Coronary artery (tissue), 2 donors: Measurements from ENCODE around the gene C10orf88.

Experiments used
- DNase-seq: peaks from one replicate; pipeline ENCODE4 v3.0.0-alpha.2; 2017; ENCODE audit warnings: low spot score
- H3K27ac ChIP-seq, 2 donors: fragments of 200-600 bp; sonication (generic); one replicate each; pipeline ENCODE4 v1.5.1; 2016 to 2019
- H3K4me3 ChIP-seq: fragments of 200-600 bp; sonication (generic); 2 replicates; pipeline ENCODE4 v1.5.1; 2016; ENCODE audit warnings: mild to moderate bottlenecking, moderate library complexity
- TF ChIP-seq, protein P1 (sequence below): fragments of 200-600 bp; sonication (generic); IDR thresholded peaks from one replicate; pipeline ENCODE4 v1.5.1; 2019; ENCODE audit warnings: antibody characterized with exemption

Gene C10orf88, protein sequence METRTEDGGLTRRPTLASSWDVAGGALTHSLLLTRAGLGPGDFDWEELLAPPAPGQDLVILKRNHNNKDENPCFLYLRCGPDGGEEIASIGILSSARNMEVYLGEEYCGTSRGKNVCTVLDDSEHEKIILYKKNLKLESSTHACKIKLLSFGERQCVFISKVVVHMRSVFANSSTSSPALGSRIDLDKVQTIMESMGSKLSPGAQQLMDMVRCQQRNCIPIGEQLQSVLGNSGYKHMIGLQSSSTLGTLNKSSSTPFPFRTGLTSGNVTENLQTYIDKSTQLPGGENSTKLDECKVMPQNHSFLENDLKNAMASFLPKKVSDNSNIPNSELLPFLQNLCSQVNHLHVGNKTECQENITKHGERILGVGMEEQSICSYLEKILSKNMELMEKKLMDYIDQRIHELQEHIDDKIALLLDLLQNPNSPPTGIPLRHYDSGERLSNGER

DNA sequence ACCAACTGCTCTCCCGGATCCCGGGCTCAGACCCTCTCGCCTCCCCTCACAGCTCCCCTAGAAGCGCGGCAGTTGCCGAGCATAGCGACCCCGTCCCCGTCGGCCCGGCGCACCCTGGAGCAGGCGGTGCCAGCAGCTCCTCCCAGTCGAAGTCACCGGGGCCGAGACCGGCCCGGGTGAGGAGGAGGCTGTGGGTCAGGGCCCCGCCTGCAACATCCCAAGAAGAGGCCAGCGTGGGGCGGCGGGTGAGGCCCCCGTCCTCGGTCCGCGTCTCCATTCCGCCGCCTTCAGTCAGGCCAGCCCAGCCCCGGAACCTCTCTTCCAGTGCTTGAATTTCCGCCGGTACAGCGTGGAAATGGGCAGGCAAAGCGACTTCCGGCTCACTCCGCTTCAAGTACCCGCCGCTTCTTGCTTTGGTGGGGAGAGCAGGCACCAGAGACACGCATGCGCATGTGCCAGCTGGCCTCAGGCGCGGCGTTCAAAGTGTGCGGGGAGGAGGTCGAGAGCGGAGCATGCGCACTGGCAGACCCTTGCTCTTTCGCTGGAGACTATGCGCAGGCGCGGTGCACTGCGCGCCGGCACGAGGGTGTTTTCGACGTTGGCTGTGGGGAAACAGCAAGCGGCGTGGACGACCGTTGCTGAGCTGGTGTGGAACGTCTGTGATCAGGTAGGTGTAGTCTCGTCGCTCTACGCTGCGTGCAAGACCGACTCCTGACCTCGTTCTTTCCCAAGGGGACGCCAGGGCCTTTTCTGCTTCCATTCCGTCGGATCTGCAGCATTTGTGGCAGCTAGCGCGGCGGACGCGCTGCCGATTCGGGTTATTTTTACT, at the start of gene C10orf88:
Gene C10orf88, minus strand, starts transcription at position 326 of the 829 bp plus-strand sequence. Its CDS starts 49 bp downstream, at position 277.
- TF ChIP-seq, protein P1, sequence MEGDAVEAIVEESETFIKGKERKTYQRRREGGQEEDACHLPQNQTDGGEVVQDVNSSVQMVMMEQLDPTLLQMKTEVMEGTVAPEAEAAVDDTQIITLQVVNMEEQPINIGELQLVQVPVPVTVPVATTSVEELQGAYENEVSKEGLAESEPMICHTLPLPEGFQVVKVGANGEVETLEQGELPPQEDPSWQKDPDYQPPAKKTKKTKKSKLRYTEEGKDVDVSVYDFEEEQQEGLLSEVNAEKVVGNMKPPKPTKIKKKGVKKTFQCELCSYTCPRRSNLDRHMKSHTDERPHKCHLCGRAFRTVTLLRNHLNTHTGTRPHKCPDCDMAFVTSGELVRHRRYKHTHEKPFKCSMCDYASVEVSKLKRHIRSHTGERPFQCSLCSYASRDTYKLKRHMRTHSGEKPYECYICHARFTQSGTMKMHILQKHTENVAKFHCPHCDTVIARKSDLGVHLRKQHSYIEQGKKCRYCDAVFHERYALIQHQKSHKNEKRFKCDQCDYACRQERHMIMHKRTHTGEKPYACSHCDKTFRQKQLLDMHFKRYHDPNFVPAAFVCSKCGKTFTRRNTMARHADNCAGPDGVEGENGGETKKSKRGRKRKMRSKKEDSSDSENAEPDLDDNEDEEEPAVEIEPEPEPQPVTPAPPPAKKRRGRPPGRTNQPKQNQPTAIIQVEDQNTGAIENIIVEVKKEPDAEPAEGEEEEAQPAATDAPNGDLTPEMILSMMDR: no peak
- DNase-seq: peak; percentile 98
- H3K4me3 ChIP-seq: peak within 1 kb of the TSS; percentile 90
- H3K27ac ChIP-seq: peak within 1 kb of the TSS; percentile 46 to 74

DNA sequence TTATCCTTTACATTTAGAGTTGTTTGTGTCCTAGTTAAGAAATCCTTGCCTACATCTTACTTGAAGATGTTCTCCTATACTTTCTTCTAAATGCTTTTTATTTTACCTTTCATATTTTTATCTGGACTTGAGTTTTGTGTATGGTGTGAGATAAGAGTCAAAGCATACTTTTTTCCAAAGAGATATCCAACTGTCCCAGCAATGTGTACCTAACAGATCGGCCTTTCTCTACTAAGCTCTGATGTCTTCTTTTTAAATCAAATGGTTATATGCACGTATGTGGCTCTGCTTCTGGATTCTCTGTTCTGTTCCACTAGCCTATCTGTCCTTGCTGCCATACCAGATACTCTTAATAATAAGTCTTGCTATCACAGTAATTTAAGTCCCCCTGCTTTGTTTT, 47.3 kb upstream of the C10orf88 start:
- H3K4me3 ChIP-seq: no peak overlapping the region
- no peak overlapping the region for H3K27ac ChIP-seq
- TF ChIP-seq, protein P1: no peak
- DNase-seq: no peak

DNA sequence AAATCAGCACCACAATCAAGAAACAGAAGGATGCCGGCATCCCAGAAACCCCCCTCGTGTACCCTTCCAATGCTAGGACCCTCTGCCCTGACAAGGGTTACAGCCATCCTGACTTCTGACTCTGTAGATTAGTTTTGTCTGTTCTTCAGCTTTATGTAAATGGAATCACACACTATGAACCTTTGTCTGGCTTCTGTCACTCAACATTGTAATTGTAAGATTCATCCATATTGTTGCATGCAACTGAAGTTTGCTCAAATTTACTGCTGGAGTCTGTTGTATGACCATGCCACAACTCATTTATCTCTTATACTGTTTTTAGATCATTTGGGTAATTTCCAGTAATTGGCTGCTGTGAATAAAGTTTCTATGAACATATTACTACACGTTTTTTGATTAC, 46.1 kb upstream of the C10orf88 start:
- Histone ChIP-seq H3K4me3 (no peak overlapping the region), H3K27ac (no peak overlapping the region)
- TF ChIP-seq, protein P1: no peak
- DNase-seq: no peak

- no peak for DNase-seq
- TF ChIP-seq, protein P1: no peak
- Histone ChIP-seq H3K27ac (no peak overlapping the region), H3K4me3 (no peak overlapping the region)
These were observed 45.3 kb upstream of the C10orf88 start for GRCh38 chr10:122999347-122999746.

DNA sequence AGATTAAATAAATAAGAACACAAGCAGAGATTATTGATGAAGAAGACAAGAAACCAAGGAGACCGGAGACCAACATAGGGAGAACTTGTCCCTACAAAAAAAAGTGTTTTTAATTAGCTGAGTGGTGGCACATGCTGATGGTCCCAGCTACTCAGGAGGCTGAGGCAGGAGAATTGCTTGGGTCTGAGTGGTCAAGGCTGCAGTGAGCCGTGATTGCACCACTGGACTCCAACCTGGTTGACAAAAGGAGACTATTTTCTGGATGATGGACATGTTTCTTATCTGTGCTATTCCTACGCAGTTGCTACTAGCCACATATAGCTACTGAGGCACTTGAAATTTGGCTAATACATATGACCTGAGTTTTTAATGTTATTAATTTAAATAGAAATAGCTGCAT, 44.9 kb upstream of the C10orf88 start:
- Histone ChIP-seq H3K4me3 (no peak overlapping the region), H3K27ac (no peak overlapping the region)
- no peak for DNase-seq
- TF ChIP-seq, protein P1: no peak

DNA sequence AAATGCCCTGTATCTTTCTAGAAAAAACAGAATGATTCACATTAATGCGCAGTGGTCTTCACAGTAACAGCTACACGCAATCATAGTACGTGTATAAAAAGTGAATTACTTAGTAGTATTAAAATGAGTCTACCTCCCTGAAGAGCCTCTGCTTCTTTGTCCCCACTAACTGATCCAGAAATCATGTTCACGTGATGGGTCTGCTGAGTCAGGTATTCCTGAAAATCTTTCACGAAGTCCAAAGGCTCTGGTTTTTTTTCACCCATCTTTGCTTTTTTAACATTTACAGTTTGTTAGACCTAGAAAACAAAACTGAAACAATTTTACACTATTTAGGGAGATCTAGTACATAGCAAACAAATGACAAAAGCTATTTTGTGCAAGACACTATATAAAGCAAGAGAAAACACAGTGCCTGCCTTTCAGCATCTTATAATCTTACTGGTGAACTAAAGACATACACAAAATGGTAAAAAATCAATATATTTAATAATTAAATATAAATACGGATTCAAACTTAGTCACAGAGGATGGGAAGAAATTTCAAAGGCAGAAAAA, 44.4 kb upstream of the C10orf88 start:
- Histone ChIP-seq H3K4me3 (no peak overlapping the region), H3K27ac (no peak overlapping the region)
- DNase-seq: no peak
- TF ChIP-seq, protein P1: no peak
